GM12874 (cell line): Measurements from ENCODE around the gene MKI67.

Source experiments
- CTCF ChIP-seq: IDR thresholded peaks from 2 replicates; pipeline ENCODE4 v1.5.1; 2011; ENCODE audit warnings: low read depth, mild to moderate bottlenecking, control low read depth, low read length, moderate library complexity; ENCODE audit not compliant: insufficient read depth

Gene MKI67

GRCh38 chr10:128084991-128085390 lies 41.2 kb downstream of the MKI67 start:
- TF ChIP-seq CTCF: no peak

- no peak for TF ChIP-seq CTCF
Measured at GRCh38 chr10:128084364-128084763, 41.9 kb downstream of the MKI67 start.

GRCh38 chr10:128083191-128083895 lies 42.9 kb downstream of the MKI67 start:
- TF ChIP-seq CTCF: no peak

- TF ChIP-seq CTCF: no peak
Measured at GRCh38 chr10:128081720-128082119, 44.5 kb downstream of the MKI67 start.

GRCh38 chr10:128081222-128081621 lies 45.0 kb downstream of the MKI67 start:
- TF ChIP-seq CTCF: no peak

GRCh38 chr10:128080641-128081040 lies 45.6 kb downstream of the MKI67 start:
- TF ChIP-seq CTCF: no peak

- no peak for TF ChIP-seq CTCF
Measured at GRCh38 chr10:128080231-128080630, 46.0 kb downstream of the MKI67 start.
